Stimulated activated CD4-positive, alpha-beta T cell treated with anti-CD3 and anti-CD28 coated beads, TNF-alpha, amount 100 ng/mL, for 1 hour (primary cell): ENCODE results near the gene TPRKB.
"Not testable (repeated sequence)": the region's sequence is repeated elsewhere in the genome, so short reads cannot be mapped to it uniquely, and the experiment has no call there.

Experiments
- DNase-seq, 3 donors: peaks; one replicate each; pipeline ENCODE4 v3.0.0-alpha.2; 2020; ENCODE audit warnings: low read depth in 3 of 3, low spot score in 1 of 3

The TPRKB gene

GRCh38 chr2:73700661-73701447 lies 36.3 kb downstream of the TPRKB start:
- DNase-seq = no peak

- DNase-seq = no peak
Observed at GRCh38 chr2:73700131-73700611, 37.0 kb downstream of the TPRKB start.

- no peak for DNase-seq
Observed at GRCh38 chr2:73699437-73699836, 37.7 kb downstream of the TPRKB start.

GRCh38 chr2:73698101-73698500 lies 39.0 kb downstream of the TPRKB start:
- DNase-seq = no peak

- DNase-seq = no peak
Observed at GRCh38 chr2:73697606-73698005, 39.5 kb downstream of the TPRKB start.

GRCh38 chr2:73696985-73697384 lies 40.2 kb downstream of the TPRKB start:
- DNase-seq = not testable (repeated sequence)

- not testable (repeated sequence) for DNase-seq
Observed at GRCh38 chr2:73696521-73696920, 40.6 kb downstream of the TPRKB start.

GRCh38 chr2:73690372-73691088 lies 46.6 kb downstream of the TPRKB start:
- not testable (repeated sequence) for DNase-seq

GRCh38 chr2:73688494-73688893 lies 48.7 kb downstream of the TPRKB start:
- not testable (repeated sequence) for DNase-seq

GRCh38 chr2:73685764-73686438 lies 51.2 kb downstream of the TPRKB start:
- no peak for DNase-seq

- not testable (repeated sequence) for DNase-seq
Observed at GRCh38 chr2:73684905-73685304, 52.2 kb downstream of the TPRKB start.

- DNase-seq = not testable (repeated sequence)
Observed at GRCh38 chr2:73684325-73684724, 52.8 kb downstream of the TPRKB start.

GRCh38 chr2:73679951-73680571 lies 57.1 kb downstream of the TPRKB start:
- not testable (repeated sequence) for DNase-seq
